ENCODE results near the gene FNTB.

The FNTB gene

GRCh38 chr14:64990296-64990695 is 3.6 kb downstream of the FNTB start:
- H3K9me3 Mint-ChIP-seq = no peaks in the 10 kb centered on the region
- H3K27ac Mint-ChIP-seq = no peak overlapping the region
- no peaks in the 10 kb centered on the region for H3K36me3 Mint-ChIP-seq (ENCODE audit: low read depth)
- peaks cover 16% of the 10 kb centered on the region for H3K27me3 Mint-ChIP-seq (ENCODE audit: low read depth, poor library complexity)
- no peak for DNase-seq
- TF ChIP-seq, protein P1, sequence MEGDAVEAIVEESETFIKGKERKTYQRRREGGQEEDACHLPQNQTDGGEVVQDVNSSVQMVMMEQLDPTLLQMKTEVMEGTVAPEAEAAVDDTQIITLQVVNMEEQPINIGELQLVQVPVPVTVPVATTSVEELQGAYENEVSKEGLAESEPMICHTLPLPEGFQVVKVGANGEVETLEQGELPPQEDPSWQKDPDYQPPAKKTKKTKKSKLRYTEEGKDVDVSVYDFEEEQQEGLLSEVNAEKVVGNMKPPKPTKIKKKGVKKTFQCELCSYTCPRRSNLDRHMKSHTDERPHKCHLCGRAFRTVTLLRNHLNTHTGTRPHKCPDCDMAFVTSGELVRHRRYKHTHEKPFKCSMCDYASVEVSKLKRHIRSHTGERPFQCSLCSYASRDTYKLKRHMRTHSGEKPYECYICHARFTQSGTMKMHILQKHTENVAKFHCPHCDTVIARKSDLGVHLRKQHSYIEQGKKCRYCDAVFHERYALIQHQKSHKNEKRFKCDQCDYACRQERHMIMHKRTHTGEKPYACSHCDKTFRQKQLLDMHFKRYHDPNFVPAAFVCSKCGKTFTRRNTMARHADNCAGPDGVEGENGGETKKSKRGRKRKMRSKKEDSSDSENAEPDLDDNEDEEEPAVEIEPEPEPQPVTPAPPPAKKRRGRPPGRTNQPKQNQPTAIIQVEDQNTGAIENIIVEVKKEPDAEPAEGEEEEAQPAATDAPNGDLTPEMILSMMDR (IDR thresholded peaks at IDR 0.05) = no peak
- peaks cover 33% of the 10 kb centered on the region for H3K4me1 Mint-ChIP-seq
- H3K4me3 Mint-ChIP-seq = no peak overlapping the region

GRCh38 chr14:64990939-64991338 is 4.2 kb downstream of the FNTB start:
- Mint-ChIP-seq H3K9me3 (no peaks in the 10 kb centered on the region), H3K27me3 (ENCODE audit: low read depth, poor library complexity) (peaks cover 9% of the 10 kb centered on the region), H3K36me3 (ENCODE audit: low read depth) (no peaks in the 10 kb centered on the region), H3K4me1 (peaks cover 32% of the 10 kb centered on the region), H3K27ac (no peak overlapping the region), H3K4me3 (no peak overlapping the region)
- no peak for DNase-seq
- TF ChIP-seq, protein P1 (IDR thresholded peaks at IDR 0.05) = no peak

DNA sequence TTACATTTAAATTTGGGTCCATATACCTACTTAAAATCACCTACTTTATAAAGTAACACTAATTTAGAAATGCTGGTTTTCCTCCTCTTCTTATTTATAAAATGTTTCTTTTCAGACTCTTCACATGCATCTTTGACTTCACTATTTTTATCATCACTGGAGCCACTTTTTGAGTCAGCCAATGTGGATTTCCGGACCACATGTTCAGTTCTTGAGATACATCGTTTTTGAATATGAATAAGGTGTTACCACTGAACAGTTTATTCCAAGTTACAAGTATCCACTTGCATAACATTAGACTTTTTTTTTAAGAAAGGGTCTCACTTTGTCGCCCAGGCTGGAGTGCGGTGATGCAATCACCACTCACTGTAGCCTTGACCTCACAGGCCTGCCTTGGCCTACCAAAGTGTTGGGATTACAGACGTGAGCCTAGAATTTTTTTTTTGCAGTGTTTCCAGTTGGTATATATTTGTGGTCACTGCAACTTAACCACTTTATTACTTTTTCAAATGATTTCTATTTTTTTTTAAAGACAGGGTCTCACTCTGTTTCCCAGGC is 5.7 kb downstream of the FNTB start:
- TF ChIP-seq, protein P1 (IDR thresholded peaks at IDR 0.05) = no peak
- H3K9me3 Mint-ChIP-seq = no peaks in the 10 kb centered on the region
- no peak for DNase-seq
- peaks cover 3% of the 10 kb centered on the region for H3K27me3 Mint-ChIP-seq (ENCODE audit: low read depth, poor library complexity)
- H3K4me3 Mint-ChIP-seq = no peak overlapping the region
- peaks cover 23% of the 10 kb centered on the region for H3K4me1 Mint-ChIP-seq
- no peak overlapping the region for H3K27ac Mint-ChIP-seq
- H3K36me3 Mint-ChIP-seq (ENCODE audit: low read depth) = no peaks in the 10 kb centered on the region

DNA sequence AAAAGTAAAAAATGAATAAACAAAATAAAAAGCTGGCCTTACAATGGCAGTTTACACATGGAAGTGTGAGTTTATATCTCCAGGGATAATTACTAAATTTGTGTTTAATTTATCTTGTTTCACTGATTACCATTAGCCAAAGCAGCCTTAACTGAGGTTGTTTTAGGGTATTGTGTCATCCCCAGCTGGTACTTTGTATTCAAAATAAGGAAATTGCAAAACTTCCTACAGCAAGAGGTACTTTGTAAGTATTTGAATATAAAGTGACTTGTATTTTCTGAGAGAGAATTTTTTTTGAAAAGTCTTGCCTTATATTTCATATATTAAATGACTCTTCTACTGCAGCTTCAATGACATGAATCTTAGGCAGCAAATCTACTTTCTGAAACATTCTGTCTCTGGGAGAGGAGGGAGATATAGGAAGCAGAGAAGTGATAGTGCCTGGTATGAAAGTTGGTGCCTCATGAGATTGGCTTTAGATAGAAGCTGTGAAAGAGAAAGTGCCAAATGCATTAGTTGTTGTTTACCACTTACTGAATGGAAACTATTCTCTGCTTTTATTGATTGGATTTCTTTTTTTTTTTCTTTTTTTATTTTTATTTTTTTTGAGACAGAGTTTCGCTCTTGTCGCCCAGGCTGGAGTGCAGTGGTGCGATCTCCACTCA is 6.7 kb downstream of the FNTB start:
- no peak for DNase-seq
- TF ChIP-seq, protein P1 (IDR thresholded peaks at IDR 0.05) = no peak
- peaks cover 16% of the 10 kb centered on the region for H3K4me1 Mint-ChIP-seq
- no peaks in the 10 kb centered on the region for H3K36me3 Mint-ChIP-seq (ENCODE audit: low read depth)
- H3K4me3 Mint-ChIP-seq = no peak overlapping the region
- H3K27me3 Mint-ChIP-seq (ENCODE audit: low read depth, poor library complexity) = peaks cover 3% of the 10 kb centered on the region
- no peaks in the 10 kb centered on the region for H3K9me3 Mint-ChIP-seq
- no peak overlapping the region for H3K27ac Mint-ChIP-seq

DNA sequence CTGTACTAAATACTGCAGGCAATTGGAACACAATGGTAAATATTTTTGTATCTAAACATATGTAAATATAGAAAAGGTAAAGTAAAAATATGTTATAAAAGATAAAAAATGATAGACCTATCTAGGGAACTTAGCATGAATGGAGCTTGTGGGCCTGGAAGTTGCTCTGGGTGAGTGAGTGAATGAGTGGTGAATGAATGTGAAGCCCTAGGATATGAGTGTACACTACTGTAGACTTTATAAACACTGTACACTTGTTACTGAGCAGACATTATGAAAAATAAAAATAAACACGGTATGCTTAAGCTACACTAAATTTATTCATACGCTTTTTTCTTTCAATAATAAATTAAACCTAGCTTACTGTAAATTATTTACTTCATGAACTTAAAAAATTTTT is 7.8 kb downstream of the FNTB start:
- Mint-ChIP-seq H3K27me3 (ENCODE audit: low read depth, poor library complexity) (peaks cover 3% of the 10 kb centered on the region), H3K27ac (no peak overlapping the region), H3K4me3 (no peak overlapping the region), H3K36me3 (ENCODE audit: low read depth) (no peaks in the 10 kb centered on the region), H3K4me1 (peaks cover 10% of the 10 kb centered on the region), H3K9me3 (no peaks in the 10 kb centered on the region)
- DNase-seq = no peak
- TF ChIP-seq, protein P1 (IDR thresholded peaks at IDR 0.05) = no peak

DNA sequence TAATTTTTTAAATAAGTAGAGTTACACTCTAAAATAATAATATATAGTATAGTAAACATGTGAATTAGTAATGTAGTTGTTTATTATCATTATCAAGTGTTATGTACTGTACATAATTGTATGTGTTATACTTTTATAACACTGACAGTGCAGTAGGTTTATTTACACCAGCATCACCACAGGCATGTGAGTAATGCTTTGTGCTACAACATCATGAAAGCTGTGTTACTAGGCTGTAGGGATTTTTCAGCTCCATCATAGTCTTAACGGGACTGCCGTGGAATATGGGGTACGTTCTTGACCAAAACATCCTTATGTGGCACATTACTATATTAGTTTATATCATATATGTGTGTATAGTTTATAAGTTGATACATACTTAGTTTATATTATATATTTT is 8.6 kb downstream of the FNTB start:
- Mint-ChIP-seq H3K27me3 (ENCODE audit: low read depth, poor library complexity) (peaks cover 3% of the 10 kb centered on the region), H3K36me3 (ENCODE audit: low read depth) (no peaks in the 10 kb centered on the region), H3K27ac (no peak overlapping the region), H3K4me3 (no peak overlapping the region), H3K4me1 (peaks cover 4% of the 10 kb centered on the region), H3K9me3 (no peaks in the 10 kb centered on the region)
- TF ChIP-seq, protein P1 (IDR thresholded peaks at IDR 0.05) = no peak
- DNase-seq = no peak
